Gastrocnemius medialis (tissue), 4 donors: ENCODE results near the gene OR52A5. TPM values are rescaled to one million over a fixed set of nuclear protein-coding genes. Genes with fewer than 3 reads are reported as not detected.

Experiments
- ATAC-seq, 2 donors: fragments of 150-250 bp; one replicate each; pipeline ENCODE4 v1.9.1; 2016
- DNase-seq, 2 donors: peaks; one replicate each; pipeline ENCODE4 v3.0.0-alpha.2; 2019
- H3K27ac ChIP-seq, 4 donors: fragments of 200-600 bp; sonication (generic); 1 replicate in 1 of 4; 2 replicates in 3 of 4; pipeline ENCODE4 v1.5.1; 2016 to 2018; ENCODE audit warnings: mild to moderate bottlenecking in 2 of 4, moderate library complexity in 1 of 4
- H3K27me3 ChIP-seq, 3 donors: fragments of 200-600 bp; sonication (generic) in 2 of 3; 1 replicate in 1 of 3; 2 replicates in 2 of 3; pipeline versions ENCODE4 v1.5.1 to v1.6.0; 2016 to 2019; ENCODE audit warnings: mild to moderate bottlenecking in 1 of 3, moderate library complexity in 1 of 3
- H3K36me3 ChIP-seq, 2 donors: fragments of 200-600 bp; sonication (generic) in 1 of 2; one replicate each; pipeline ENCODE4 v1.5.1; 2017 to 2018
- H3K4me1 ChIP-seq, 2 donors: fragments of 200-600 bp; sonication (generic) in 1 of 2; one replicate each; pipeline ENCODE4 v1.5.1; 2016 to 2017; ENCODE audit warnings: mild to moderate bottlenecking in 2 of 2
- H3K4me3 ChIP-seq, 4 donors: fragments of 200-600 bp; sonication (generic) in 3 of 4; 1 replicate in 1 of 4; 2 replicates in 3 of 4; pipeline ENCODE4 v1.5.1; 2016 to 2019; ENCODE audit warnings: mild to moderate bottlenecking in 2 of 4
- H3K9me3 ChIP-seq, 3 donors: fragments of 200-600 bp; sonication (generic) in 2 of 3; 1 replicate in 1 of 3; 2 replicates in 2 of 3; pipeline ENCODE4 v1.5.1; 2016 to 2019
- POLR2A ChIP-seq, 2 donors: fragments of 450-650 bp; IDR thresholded peaks; one replicate each; pipeline ENCODE4 v1.6.1; 2017; ENCODE audit warnings: antibody characterized with exemption in 2 of 2, mild to moderate bottlenecking in 2 of 2, moderate library complexity in 2 of 2
- in situ Hi-C, 4 donors: fragments of 200-750 bp; cut with MboI; loops; one replicate each; pipeline versions ENCODE4 v1.15.0 to v1.8.0; 2017; ENCODE audit warnings: low sequenced_read_pairs in 4 of 4
- intact Hi-C: fragments of 100-400 bp; cut with DNase I; formaldehyde crosslinking; loops from one replicate; pipeline ENCODE4 v1.15.1; 2023; ENCODE audit warnings: low total_unique reads
- total RNA-seq, 4 donors: library from RNA; depleted of rRNA; stranded (reverse); fragments of >200 nt; gene quantifications; one replicate each; pipeline versions ENCODE4 v1.1.0 to v1.2.3, GENCODE V29; 2016
- TF ChIP-seq, protein P1 (sequence below), 5 experiments: fragments of 450-650 bp in 3 of 5; fragments of 200-600 bp in 2 of 5; sonication (generic) in 2 of 5; IDR thresholded peaks in 4 of 5; conservative IDR thresholded peaks in 1 of 5; 1 replicate in 4 of 5; 2 replicates in 1 of 5; pipeline ENCODE4 v1.5.1; 2016 to 2019; ENCODE audit warnings: antibody characterized with exemption in 5 of 5, mild to moderate bottlenecking in 3 of 5, moderate library complexity in 3 of 5

OR52A5 gene
- total RNA-seq, 4 donors from 2014 or later: not detected

DNA sequence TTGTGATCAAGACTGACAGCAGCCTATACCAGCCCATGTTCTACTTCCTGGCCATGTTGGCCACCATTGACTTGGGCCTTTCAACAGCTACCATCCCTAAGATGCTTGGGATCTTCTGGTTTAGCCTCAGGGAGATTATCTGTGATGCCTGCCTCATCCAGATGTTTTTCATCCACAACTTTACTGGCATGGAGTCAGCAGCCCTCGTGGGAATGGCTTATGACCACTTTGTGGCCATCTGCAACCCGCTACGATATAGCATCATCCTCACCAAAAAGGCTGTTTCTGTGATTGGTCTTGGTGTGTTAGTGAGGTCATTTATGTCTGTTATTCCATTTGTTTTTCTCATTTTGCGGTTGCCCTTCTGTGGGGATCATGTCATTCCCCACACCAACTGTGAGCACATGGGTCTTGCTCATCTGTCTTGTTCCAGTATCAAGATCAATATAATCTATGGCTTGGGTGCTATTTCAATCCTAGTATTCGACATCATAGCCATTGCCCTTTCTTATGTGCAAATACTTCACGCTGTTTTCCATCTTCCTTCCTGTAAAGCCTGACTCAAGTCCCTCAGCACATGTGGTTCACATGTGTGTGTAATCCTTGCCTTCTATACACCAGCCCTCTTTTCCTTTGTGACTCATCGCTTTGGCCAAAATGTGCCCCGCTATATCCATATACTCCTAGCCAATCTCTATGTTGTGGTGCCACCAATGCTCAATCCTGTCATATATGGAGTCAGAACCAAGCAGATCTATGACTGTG lies 45.2 kb downstream of the OR52A5 start:
- intact Hi-C loops: no loop called here
- DNase-seq (no peak), ATAC-seq (no peak)
- Histone ChIP-seq H3K27ac (no peak overlapping the region), H3K4me3 (no peak overlapping the region), H3K36me3 (no peaks in the 10 kb centered on the region), H3K9me3 (no peaks in the 10 kb centered on the region), H3K27me3 (no peaks in the 10 kb centered on the region), H3K4me1 (no peaks in the 10 kb centered on the region)
- no peak for TF ChIP-seq POLR2A (IDR thresholded peaks at IDR 0.05)
- TF ChIP-seq, protein P1, sequence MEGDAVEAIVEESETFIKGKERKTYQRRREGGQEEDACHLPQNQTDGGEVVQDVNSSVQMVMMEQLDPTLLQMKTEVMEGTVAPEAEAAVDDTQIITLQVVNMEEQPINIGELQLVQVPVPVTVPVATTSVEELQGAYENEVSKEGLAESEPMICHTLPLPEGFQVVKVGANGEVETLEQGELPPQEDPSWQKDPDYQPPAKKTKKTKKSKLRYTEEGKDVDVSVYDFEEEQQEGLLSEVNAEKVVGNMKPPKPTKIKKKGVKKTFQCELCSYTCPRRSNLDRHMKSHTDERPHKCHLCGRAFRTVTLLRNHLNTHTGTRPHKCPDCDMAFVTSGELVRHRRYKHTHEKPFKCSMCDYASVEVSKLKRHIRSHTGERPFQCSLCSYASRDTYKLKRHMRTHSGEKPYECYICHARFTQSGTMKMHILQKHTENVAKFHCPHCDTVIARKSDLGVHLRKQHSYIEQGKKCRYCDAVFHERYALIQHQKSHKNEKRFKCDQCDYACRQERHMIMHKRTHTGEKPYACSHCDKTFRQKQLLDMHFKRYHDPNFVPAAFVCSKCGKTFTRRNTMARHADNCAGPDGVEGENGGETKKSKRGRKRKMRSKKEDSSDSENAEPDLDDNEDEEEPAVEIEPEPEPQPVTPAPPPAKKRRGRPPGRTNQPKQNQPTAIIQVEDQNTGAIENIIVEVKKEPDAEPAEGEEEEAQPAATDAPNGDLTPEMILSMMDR (IDR thresholded peaks at IDR 0.05 in 4 of 5, conservative IDR thresholded peaks at IDR 0.05 in 1 of 5): no peak
- in situ Hi-C loops: no loop called here

DNA sequence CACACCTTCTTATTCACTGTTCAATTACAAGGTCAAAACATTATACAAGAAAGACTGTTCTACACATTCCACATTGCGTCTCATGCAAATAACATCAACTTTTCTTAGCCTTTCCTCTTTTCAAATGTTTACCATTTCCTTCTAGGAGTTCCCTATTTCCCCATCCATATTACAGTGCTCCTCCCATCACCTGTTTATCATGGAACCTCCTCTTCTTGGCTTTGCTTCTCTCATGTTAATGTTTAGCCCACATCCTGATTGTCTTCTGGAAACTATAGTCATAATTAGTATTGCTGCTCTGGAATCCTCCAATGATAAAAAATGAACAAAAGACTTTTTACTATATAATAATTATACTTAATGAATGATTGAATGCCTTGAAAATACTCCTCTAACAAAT lies 47.5 kb downstream of the OR52A5 start:
- TF ChIP-seq POLR2A (IDR thresholded peaks at IDR 0.05): no peak
- TF ChIP-seq, protein P1 (IDR thresholded peaks at IDR 0.05 in 4 of 5, conservative IDR thresholded peaks at IDR 0.05 in 1 of 5): no peak

DNA sequence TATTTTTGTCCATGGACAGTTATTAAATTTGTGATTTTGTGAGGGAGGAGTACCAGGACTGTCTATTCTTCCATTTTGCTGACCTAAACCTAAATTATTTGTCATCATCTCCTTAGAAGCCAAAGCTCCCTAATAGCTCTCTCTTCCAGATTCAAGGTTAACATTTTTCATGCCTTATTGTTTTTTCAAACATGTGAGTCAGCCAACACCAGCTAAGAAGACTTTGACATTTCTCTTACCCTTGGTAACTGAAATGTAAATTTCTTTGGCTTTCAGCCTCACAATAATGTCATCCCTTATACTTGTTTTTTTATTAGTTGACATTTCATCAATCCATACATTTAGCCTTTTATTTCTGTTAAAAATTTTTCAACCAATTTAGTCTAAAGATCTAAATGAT lies 49.6 kb downstream of the OR52A5 start:
- in situ Hi-C loops: no loop called here
- TF ChIP-seq, protein P1 (IDR thresholded peaks at IDR 0.05 in 4 of 5, conservative IDR thresholded peaks at IDR 0.05 in 1 of 5): no peak
- no peak for TF ChIP-seq POLR2A (IDR thresholded peaks at IDR 0.05)
- Histone ChIP-seq H3K36me3 (no peaks in the 10 kb centered on the region), H3K27me3 (no peaks in the 10 kb centered on the region), H3K9me3 (no peaks in the 10 kb centered on the region), H3K4me3 (no peak overlapping the region), H3K4me1 (no peaks in the 10 kb centered on the region), H3K27ac (no peak overlapping the region)
- ATAC-seq (no peak), DNase-seq (no peak)
- intact Hi-C loops: no loop called here

More for the DNA sequence above, 47.5 kb downstream of the OR52A5 start:
- Histone ChIP-seq H3K4me3 (no peak overlapping the region), H3K36me3 (no peaks in the 10 kb centered on the region), H3K4me1 (no peaks in the 10 kb centered on the region), H3K9me3 (no peaks in the 10 kb centered on the region), H3K27me3 (no peaks in the 10 kb centered on the region), H3K27ac (no peak overlapping the region)
- no peak for ATAC-seq
- intact Hi-C loops: no loop called here
- DNase-seq: no peak
- in situ Hi-C loops: no loop called here

DNA sequence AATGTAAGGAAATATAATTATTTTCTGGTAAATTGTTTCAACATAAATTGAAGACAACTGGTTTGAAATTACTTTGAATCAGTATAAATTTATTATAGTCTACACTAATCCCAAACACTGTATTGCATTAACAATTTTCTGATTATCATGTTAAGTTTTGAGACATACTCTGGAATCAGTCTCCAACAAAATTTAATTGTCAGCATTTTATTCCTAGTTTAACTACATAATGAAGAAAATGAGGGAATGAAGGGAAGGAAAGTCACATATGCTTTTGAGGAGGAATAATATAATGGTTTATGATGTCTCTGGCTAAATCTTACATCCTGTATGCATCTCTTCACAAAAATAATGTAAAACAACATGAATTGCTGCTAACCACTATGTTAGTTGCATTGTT lies 54.6 kb downstream of the OR52A5 start:
- Histone ChIP-seq H3K9me3 (no peaks in the 10 kb centered on the region), H3K27ac (no peak overlapping the region), H3K27me3 (no peaks in the 10 kb centered on the region), H3K4me1 (no peaks in the 10 kb centered on the region), H3K4me3 (no peak overlapping the region), H3K36me3 (no peaks in the 10 kb centered on the region)
- TF ChIP-seq POLR2A (IDR thresholded peaks at IDR 0.05): no peak
- TF ChIP-seq, protein P1 (IDR thresholded peaks at IDR 0.05 in 4 of 5, conservative IDR thresholded peaks at IDR 0.05 in 1 of 5): no peak
- ATAC-seq: no peak
- in situ Hi-C loops (no loop called here), intact Hi-C loops (no loop called here)
- no peak for DNase-seq

DNA sequence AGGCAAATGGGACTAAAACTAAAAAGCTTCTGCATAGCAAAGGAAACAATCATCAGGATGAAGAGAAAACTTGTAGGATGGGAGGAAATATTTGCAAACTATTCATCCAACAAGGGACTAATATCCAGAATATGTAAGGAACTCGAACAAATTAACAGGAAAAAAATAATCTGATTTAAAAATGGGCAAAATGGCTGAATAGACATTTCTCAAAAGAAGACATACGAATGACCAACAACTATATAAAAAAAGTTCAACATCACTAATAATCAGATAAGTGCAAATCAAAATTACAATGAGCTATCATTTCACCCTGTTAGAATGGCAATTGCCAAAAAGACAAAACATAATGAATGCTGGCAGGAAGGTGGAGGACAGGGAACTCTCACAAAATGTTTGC lies 56.8 kb downstream of the OR52A5 start:
- intact Hi-C loops (no loop called here), in situ Hi-C loops (no loop called here)
- Histone ChIP-seq H3K4me1 (no peaks in the 10 kb centered on the region), H3K27ac (no peak overlapping the region), H3K9me3 (no peaks in the 10 kb centered on the region), H3K36me3 (no peaks in the 10 kb centered on the region), H3K4me3 (no peak overlapping the region), H3K27me3 (no peaks in the 10 kb centered on the region)
- DNase-seq: no peak
- TF ChIP-seq POLR2A (IDR thresholded peaks at IDR 0.05): no peak
- TF ChIP-seq, protein P1 (IDR thresholded peaks at IDR 0.05 in 4 of 5, conservative IDR thresholded peaks at IDR 0.05 in 1 of 5): no peak
- ATAC-seq: no peak
